Globus pallidus (tissue), 1 donor: ENCODE measurements around the gene DFFB.
A peak's percentile ranks its signal among the peaks of the same experiment; 100 is the strongest.

ENCODE experiments used
- DNase-seq: peaks from one replicate; pipeline ENCODE4 v3.0.0-alpha.2; 2015; ENCODE audit warnings: low spot score

The DFFB gene

GRCh38 chr1:3896396-3897000 lies 39.2 kb downstream of the DFFB start:
- DNase-seq, result no peak

- DNase-seq, result no peak
Measured at GRCh38 chr1:3898475-3898735, 41.1 kb downstream of the DFFB start.

GRCh38 chr1:3898994-3899753 lies 41.9 kb downstream of the DFFB start:
- DNase-seq, result no peak

GRCh38 chr1:3899754-3900149 lies 42.5 kb downstream of the DFFB start:
- no peak for DNase-seq

- peak; percentile 100 for DNase-seq
Measured at GRCh38 chr1:3900150-3900968, 43.1 kb downstream of the DFFB start, which contains the start of gene C1orf174. TSS of gene C1orf174 (minus strand) at chr1:3900272. CDS start at chr1:3900186, 86 bp downstream.

GRCh38 chr1:3900969-3901529 lies 43.8 kb downstream of the DFFB start:
- DNase-seq, result peak; percentile 97

DNA sequence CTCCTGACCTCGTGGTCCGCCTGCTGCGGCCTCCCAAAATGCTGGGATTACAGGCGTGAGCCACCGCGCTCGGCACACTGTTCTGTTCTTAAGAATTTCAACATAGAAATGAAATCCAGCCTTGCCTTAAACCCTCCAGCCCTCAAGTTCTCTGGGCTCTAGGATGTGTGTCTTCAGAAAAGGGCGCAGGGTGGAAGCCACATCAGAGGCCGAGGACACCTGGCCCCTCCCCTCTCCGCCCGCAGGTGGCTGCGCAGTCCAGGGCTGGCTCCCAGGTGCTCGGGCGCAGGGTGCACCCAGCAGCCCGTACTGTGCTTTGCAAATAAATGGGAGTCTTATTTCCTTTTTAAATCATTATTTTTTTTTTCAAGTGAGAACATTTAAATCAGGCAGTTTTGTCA lies 44.8 kb downstream of the DFFB start:
- peak; percentile 16 for DNase-seq

- DNase-seq, result no peak
Measured at GRCh38 chr1:3902571-3903091, 45.4 kb downstream of the DFFB start.

- DNase-seq, result no peak
Measured at GRCh38 chr1:3903141-3904005, 46.1 kb downstream of the DFFB start.

GRCh38 chr1:3904006-3904842 lies 46.9 kb downstream of the DFFB start:
- no peak for DNase-seq

DNA sequence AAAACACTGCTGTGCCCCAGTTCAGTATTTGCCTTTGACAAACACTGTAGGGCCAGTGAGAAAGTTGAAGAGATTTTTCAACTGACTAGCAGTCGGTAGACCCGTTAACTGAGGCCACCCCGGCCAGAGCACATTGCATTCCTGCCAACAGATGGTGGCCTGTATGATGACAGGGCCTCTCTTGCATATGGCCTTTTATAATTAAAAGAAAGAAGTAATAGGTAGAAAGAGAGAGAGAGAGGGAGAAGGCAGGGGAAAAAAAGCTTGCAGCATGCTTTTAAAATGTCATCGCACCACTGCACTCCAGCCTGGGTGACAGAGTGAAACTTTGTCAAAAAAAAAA lies 47.5 kb downstream of the DFFB start:
- no peak for DNase-seq

GRCh38 chr1:3905266-3905952 lies 48.1 kb downstream of the DFFB start:
- DNase-seq, result no peak

GRCh38 chr1:3905953-3906671 lies 48.8 kb downstream of the DFFB start:
- no peak for DNase-seq

DNA sequence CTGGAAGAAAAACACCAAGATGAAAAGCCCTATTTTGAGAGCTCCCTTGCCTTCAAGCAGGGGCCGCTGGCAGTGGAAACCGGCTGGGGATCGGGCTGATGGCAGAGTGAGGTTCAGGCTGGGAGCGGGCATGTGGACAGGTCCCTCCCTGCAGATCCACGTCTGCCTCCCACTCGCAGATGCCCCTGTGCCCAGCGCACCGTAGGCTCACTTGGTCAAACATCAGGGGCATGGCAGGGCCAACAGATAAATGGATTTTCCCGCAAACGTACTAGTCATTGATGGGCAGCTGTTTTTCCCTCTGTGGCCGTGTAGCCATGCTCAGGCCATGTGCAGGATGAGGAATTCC lies 49.4 kb downstream of the DFFB start:
- DNase-seq, result no peak

GRCh38 chr1:3907031-3907534 lies 49.8 kb downstream of the DFFB start:
- DNase-seq, result no peak

DNA sequence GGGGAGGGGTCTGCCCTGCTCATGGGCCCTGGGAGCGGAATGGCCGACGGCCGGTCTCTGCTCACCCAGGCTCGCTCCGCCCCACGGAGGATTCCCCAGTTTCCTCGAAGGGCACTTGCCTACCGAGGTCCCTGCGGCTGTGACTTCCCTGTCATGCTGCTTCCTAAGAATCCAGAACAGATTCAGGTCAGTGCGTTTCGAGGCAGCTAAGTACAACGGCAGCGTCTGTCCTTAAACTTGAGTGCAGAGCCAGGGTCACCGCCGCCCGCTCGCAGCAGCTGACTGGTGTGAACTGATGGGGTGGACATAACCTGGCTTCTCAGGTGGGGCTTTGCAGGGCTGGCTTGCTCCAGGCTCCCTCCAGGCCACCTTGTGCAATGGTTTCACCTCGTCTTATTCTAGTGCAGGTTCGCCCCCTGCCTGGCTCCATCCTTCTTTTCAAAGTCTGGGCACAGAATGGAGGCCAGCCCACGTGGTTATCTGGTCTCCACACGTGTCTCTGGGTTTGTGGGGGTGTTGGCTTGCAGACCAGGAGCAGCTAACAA lies 50.4 kb downstream of the DFFB start:
- no peak for DNase-seq

GRCh38 chr1:3908886-3909517 lies 51.7 kb downstream of the DFFB start:
- DNase-seq, result no peak

DNA sequence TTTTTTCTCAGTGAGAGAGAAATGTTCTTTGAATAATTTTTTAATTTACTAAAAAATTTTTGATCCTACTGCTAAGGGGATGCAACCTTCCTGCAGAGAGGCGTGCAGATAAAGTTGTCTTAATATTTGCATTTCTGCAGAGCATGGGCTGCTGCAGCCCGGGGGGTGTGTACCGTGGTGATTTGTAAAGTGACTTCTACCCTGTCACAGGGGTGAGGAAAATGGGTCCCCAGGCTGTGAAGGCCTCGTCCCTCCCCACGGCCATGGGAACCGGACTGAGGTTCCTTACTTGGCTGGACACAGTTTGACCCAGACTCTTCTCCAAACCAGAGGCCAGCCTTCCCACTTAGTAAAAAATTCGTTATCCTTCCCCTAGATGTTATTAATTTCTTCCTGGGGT lies 52.3 kb downstream of the DFFB start:
- no peak for DNase-seq
